ENCODE results near the gene HNRNPLL. TPM values are rescaled to one million over a fixed set of nuclear protein-coding genes. Genes with fewer than 3 reads are reported as not detected.

Gene HNRNPLL
- total RNA-seq, 2 donors from 2014 or later: 70.9 to 74.1 TPM

- Mint-ChIP-seq H3K27me3 (ENCODE audit: insufficient read depth) (no peaks in the 10 kb centered on the region), H3K4me1 (peaks cover 5% of the 10 kb centered on the region), H3K9me3 (no peaks in the 10 kb centered on the region), H3K4me3 (no peak overlapping the region), H3K27ac (no peak overlapping the region), H3K36me3 (ENCODE audit: low read depth) (peaks cover 35% of the 10 kb centered on the region)
- no peak overlapping the region for H3K4me3 ChIP-seq (ENCODE audit: low read length)
- H3K36me3 ChIP-seq (ENCODE audit: control insufficient read depth, insufficient read depth, low read length): peaks cover 49% of the 10 kb centered on the region
- DNase-seq: no peak
- H3K27ac ChIP-seq (ENCODE audit: low read depth, low read length): no peak overlapping the region
- H3K27me3 ChIP-seq (ENCODE audit: control insufficient read depth, insufficient read depth, low read length, poor library complexity, severe bottlenecking): no peaks in the 10 kb centered on the region
- no peak overlapping the region for H3K9ac ChIP-seq (ENCODE audit: extremely low read depth, low read length, poor library complexity, severe bottlenecking)
- no peaks in the 10 kb centered on the region for H3K4me1 ChIP-seq (ENCODE audit: control insufficient read depth, insufficient read depth, low read length)
- H3K9me3 ChIP-seq (ENCODE audit: control insufficient read depth, low read length): no peaks in the 10 kb centered on the region
- 95% methylated on average over 1 of the region's 2 CpGs; no CpG with 5 or more reads in 1 of the 2 experiments for WGBS, 2 experiments (ENCODE audit: insufficient coverage in 1 of 2, insufficient read length in 1 of 2)
- TF ChIP-seq CTCF (conservative IDR thresholded peaks at IDR 0.05): no peak
These were observed 49.2 kb downstream of the HNRNPLL start for GRCh38 chr2:38553554-38553953.

- no peak overlapping the region for H3K27ac Mint-ChIP-seq
These were observed 50.5 kb downstream of the HNRNPLL start for GRCh38 chr2:38552259-38552658.

GRCh38 chr2:38551746-38552145 is 51.0 kb downstream of the HNRNPLL start:
- H3K27ac ChIP-seq (ENCODE audit: low read depth, low read length): no peak overlapping the region
- no peak overlapping the region for H3K27ac Mint-ChIP-seq
- H3K4me1 ChIP-seq (ENCODE audit: control insufficient read depth, insufficient read depth, low read length): no peaks in the 10 kb centered on the region
- H3K9me3 ChIP-seq (ENCODE audit: control insufficient read depth, low read length): no peaks in the 10 kb centered on the region
- no peaks in the 10 kb centered on the region for H3K27me3 Mint-ChIP-seq (ENCODE audit: insufficient read depth)
- peaks cover 5% of the 10 kb centered on the region for H3K4me1 Mint-ChIP-seq
- H3K4me3 Mint-ChIP-seq: no peak overlapping the region
- H3K9me3 Mint-ChIP-seq: no peaks in the 10 kb centered on the region
- no peak overlapping the region for H3K4me3 ChIP-seq (ENCODE audit: low read length)
- H3K9ac ChIP-seq (ENCODE audit: extremely low read depth, low read length, poor library complexity, severe bottlenecking): no peak overlapping the region
- peaks cover 38% of the 10 kb centered on the region for H3K36me3 Mint-ChIP-seq (ENCODE audit: low read depth)
- DNase-seq: no peak
- H3K27me3 ChIP-seq (ENCODE audit: control insufficient read depth, insufficient read depth, low read length, poor library complexity, severe bottlenecking): no peaks in the 10 kb centered on the region
- peaks cover 49% of the 10 kb centered on the region for H3K36me3 ChIP-seq (ENCODE audit: control insufficient read depth, insufficient read depth, low read length)
- TF ChIP-seq CTCF (conservative IDR thresholded peaks at IDR 0.05): no peak
- WGBS, 2 experiments (ENCODE audit: insufficient coverage in 1 of 2, insufficient read length in 1 of 2): 100% methylated on average over 2 of the region's 2 CpGs; no CpG with 5 or more reads in 1 of the 2 experiments

More at GRCh38 chr2:38552259-38552658, 50.5 kb downstream of the HNRNPLL start:
- no peak for TF ChIP-seq CTCF (conservative IDR thresholded peaks at IDR 0.05)
- Histone ChIP-seq H3K27ac (ENCODE audit: low read depth, low read length) (no peak overlapping the region), H3K27me3 (ENCODE audit: control insufficient read depth, insufficient read depth, low read length, poor library complexity, severe bottlenecking) (no peaks in the 10 kb centered on the region), H3K4me1 (ENCODE audit: control insufficient read depth, insufficient read depth, low read length) (no peaks in the 10 kb centered on the region), H3K4me3 (ENCODE audit: low read length) (no peak overlapping the region), H3K36me3 (ENCODE audit: control insufficient read depth, insufficient read depth, low read length) (peaks cover 49% of the 10 kb centered on the region), H3K9ac (ENCODE audit: extremely low read depth, low read length, poor library complexity, severe bottlenecking) (no peak overlapping the region), H3K9me3 (ENCODE audit: control insufficient read depth, low read length) (no peaks in the 10 kb centered on the region)
- Mint-ChIP-seq H3K9me3 (no peaks in the 10 kb centered on the region), H3K36me3 (ENCODE audit: low read depth) (peaks cover 41% of the 10 kb centered on the region), H3K27me3 (ENCODE audit: insufficient read depth) (no peaks in the 10 kb centered on the region), H3K4me1 (peaks cover 5% of the 10 kb centered on the region), H3K4me3 (no peak overlapping the region)
- no peak for DNase-seq
- WGBS, 2 experiments (ENCODE audit: insufficient coverage in 1 of 2, insufficient read length in 1 of 2): 87 to 89% methylated on average over 1 to 2 of the region's 2 CpGs
